OCI-LY3 (cell line): Measurements from ENCODE around the gene RAD54L2.

Experiments used
- H2AFZ ChIP-seq: fragments of 200-600, 300-600 bp; shearing (Covaris generic); 2 replicates; pipeline ENCODE4 v1.6.0; 2014; ENCODE audit warnings: antibody characterized with exemption, low read depth, low read length
- H3K27ac ChIP-seq: fragments of 200-600, 300-600 bp; sonication (generic); 2 replicates; pipeline ENCODE4 v1.5.1; 2014; ENCODE audit warnings: mild to moderate bottlenecking, low read length, moderate library complexity, mixed read lengths
- H3K27me3 ChIP-seq: fragments of 200-600, 300-600 bp; sonication (generic); 2 replicates; pipeline ENCODE4 v1.6.1; 2014; ENCODE audit warnings: low read depth, low read length, mixed read lengths
- H3K36me3 ChIP-seq: fragments of 200-600, 300-600 bp; sonication (generic); replicated peaks from 2 replicates; pipeline ENCODE3; 2014; ENCODE audit warnings: low read depth, low read length, mixed read lengths
- H3K4me1 ChIP-seq: fragments of 300-600, 200-600 bp; sonication (generic); 2 replicates; pipeline ENCODE4 v1.6.1; 2014; ENCODE audit warnings: low read length, mixed read lengths
- H3K4me2 ChIP-seq: fragments of 200-600, 300-600 bp; sonication (generic); 2 replicates; pipeline ENCODE4 v1.6.1; 2014; ENCODE audit warnings: low read length, mixed read lengths
- H3K4me3 ChIP-seq: fragments of 300-600, 200-600 bp; sonication (generic); 2 replicates; pipeline ENCODE4 v1.5.1; 2014; ENCODE audit warnings: antibody characterized with exemption, mild to moderate bottlenecking, low read length, moderate library complexity
- H3K79me2 ChIP-seq: fragments of 300-600, 200-600 bp; shearing (Covaris generic); 2 replicates; pipeline ENCODE4 v1.6.1; 2014; ENCODE audit warnings: mild to moderate bottlenecking, low read length, mixed read lengths
- H3K9ac ChIP-seq: fragments of 300-600, 200-600 bp; shearing (Covaris generic); 2 replicates; pipeline ENCODE4 v1.6.0; 2014; ENCODE audit warnings: mild to moderate bottlenecking, low read length, moderate library complexity
- H3K9me3 ChIP-seq: fragments of 200-600, 300-600 bp; shearing (Covaris generic); 2 replicates; pipeline ENCODE4 v1.6.1; 2014; ENCODE audit warnings: low read length, mixed read lengths; ENCODE audit not compliant: insufficient read depth
- H4K20me1 ChIP-seq: fragments of 200-600, 300-600 bp; sonication (generic); 2 replicates; pipeline ENCODE4 v1.6.1; 2016; ENCODE audit warnings: low read length, mixed read lengths; ENCODE audit not compliant: insufficient read depth
- EZH2phosphoT487 ChIP-seq: fragments of 200-600 bp; shearing (Covaris generic); IDR thresholded peaks from 2 replicates; pipeline ENCODE4 v1.6.1; 2018; ENCODE audit warnings: antibody characterized with exemption, mixed run types, low read depth
- TF ChIP-seq, protein P1 (sequence below): fragments of 200-600, 300-600 bp; sonication (generic); IDR thresholded peaks from 2 replicates; pipeline ENCODE4 v1.5.1; 2014; ENCODE audit warnings: antibody characterized with exemption, low read length, low read depth

The RAD54L2 gene

DNA sequence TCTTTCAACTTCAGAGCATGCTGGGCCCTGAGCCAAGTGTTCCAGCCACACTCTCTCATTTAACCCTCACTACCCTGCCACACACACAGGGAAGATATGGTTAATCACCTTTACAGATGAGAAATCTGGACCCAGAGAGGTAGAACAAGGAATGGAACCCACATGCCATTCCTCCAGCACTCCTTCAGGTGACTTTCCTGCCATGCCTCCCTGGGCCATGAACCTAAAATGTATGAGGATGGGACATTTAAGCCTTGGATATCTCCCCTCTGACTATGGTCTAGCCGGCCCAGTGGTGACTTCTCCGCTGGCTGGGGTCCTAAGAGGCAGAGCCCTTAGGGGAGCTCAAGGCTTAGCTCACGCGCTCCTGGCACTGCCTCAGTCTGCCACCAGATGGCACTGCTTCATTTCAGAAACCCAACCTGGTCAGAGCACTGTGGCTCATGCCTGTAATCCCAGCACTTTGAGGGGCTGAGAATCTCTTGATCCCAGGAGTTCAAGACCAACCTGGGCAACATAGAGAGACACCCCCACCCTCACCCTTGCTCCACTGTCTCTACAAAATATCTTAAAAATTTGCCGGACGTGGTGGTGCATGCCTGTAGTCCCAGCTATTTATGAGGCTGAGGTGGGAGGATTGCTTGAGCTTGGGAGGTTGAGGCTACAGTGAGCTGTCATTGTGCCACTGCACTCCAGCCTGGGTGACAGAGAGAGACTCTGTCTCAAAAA is 36.5 kb upstream of the RAD54L2 start:
- H3K9me3 ChIP-seq: no peaks in the 10 kb centered on the region
- H3K79me2 ChIP-seq: peaks cover 28% of the 10 kb centered on the region
- H3K4me3 ChIP-seq: no peak overlapping the region
- H3K27ac ChIP-seq: no peak overlapping the region
- no peaks in the 10 kb centered on the region for H3K27me3 ChIP-seq
- H4K20me1 ChIP-seq: peaks cover 11% of the 10 kb centered on the region
- TF ChIP-seq EZH2phosphoT487: no peak
- TF ChIP-seq, protein P1, sequence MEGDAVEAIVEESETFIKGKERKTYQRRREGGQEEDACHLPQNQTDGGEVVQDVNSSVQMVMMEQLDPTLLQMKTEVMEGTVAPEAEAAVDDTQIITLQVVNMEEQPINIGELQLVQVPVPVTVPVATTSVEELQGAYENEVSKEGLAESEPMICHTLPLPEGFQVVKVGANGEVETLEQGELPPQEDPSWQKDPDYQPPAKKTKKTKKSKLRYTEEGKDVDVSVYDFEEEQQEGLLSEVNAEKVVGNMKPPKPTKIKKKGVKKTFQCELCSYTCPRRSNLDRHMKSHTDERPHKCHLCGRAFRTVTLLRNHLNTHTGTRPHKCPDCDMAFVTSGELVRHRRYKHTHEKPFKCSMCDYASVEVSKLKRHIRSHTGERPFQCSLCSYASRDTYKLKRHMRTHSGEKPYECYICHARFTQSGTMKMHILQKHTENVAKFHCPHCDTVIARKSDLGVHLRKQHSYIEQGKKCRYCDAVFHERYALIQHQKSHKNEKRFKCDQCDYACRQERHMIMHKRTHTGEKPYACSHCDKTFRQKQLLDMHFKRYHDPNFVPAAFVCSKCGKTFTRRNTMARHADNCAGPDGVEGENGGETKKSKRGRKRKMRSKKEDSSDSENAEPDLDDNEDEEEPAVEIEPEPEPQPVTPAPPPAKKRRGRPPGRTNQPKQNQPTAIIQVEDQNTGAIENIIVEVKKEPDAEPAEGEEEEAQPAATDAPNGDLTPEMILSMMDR: peak; percentile 96
- H3K36me3 ChIP-seq: no peaks in the 10 kb centered on the region
- H2AFZ ChIP-seq: peak overlapping the region; percentile 87
- peaks cover 8% of the 10 kb centered on the region for H3K4me1 ChIP-seq
- peak overlapping the region; percentile 31 for H3K4me2 ChIP-seq
- H3K9ac ChIP-seq: no peak overlapping the region

DNA sequence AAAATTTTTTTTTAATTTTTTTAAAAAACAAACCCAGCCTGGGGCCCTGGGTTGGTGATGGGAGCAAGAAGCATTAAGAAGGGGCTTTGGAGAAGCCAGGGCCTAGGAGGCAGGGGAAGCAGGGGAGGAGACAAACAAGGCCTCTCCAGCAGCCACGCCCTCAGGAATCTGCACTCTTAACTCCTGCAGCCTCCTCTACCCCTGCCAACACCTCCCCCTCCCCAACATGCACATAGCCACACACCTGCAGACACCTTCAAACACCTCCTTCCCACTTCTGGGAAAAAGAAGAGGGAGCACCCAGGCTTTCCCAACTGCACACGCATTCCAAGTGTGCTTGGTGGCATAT is 36.0 kb upstream of the RAD54L2 start:
- no peaks in the 10 kb centered on the region for H3K36me3 ChIP-seq
- no peak overlapping the region for H2AFZ ChIP-seq
- peaks cover 8% of the 10 kb centered on the region for H3K4me1 ChIP-seq
- H3K4me2 ChIP-seq: no peak overlapping the region
- H3K9ac ChIP-seq: no peak overlapping the region
- peaks cover 10% of the 10 kb centered on the region for H4K20me1 ChIP-seq
- peaks cover 22% of the 10 kb centered on the region for H3K79me2 ChIP-seq
- no peak overlapping the region for H3K27ac ChIP-seq
- H3K9me3 ChIP-seq: no peaks in the 10 kb centered on the region
- H3K27me3 ChIP-seq: no peaks in the 10 kb centered on the region
- H3K4me3 ChIP-seq: no peak overlapping the region
- TF ChIP-seq, protein P1: no peak

DNA sequence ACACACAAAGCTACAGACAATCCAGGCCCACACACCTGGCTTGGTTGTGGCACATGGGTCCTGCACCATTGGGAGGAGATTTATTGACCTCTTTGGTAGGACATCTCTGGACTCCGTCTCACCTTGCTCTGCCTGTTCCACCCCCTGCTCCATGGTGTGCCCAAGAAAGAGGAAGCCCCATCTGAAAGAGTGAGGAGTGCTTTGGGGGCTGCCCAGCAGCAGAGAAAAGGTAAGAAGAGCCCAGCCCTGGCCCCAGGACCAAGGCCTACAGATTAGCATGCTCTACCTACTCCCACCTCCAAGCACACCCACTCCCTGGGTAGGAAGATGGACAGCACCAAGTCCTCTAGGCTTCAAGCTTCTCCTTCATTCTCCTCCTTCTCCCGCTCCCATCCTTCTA is 35.5 kb upstream of the RAD54L2 start:
- Histone ChIP-seq H3K9ac (no peak overlapping the region), H3K4me2 (no peak overlapping the region)
- TF ChIP-seq EZH2phosphoT487: no peak

DNA sequence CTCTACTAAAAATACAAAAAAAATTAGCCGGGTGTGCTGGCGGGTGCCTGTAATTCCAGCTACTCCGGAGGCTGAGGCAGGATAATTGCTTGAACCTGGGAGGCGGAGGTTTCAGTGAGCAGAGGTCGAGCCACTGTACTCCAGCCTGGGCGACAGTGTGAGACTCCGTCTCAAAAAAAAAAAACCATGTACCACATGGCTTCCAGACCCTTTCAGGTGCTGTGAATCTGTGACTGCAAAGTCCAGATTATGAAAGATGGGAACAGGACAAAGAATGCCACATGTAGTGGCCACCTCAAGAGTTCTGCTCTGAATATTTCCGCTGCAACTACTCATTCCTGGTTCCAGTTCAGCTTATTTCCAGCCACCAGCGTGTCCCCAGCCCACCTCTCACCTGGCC is 30.3 kb upstream of the RAD54L2 start:
- no peak overlapping the region for H2AFZ ChIP-seq
- no peaks in the 10 kb centered on the region for H4K20me1 ChIP-seq
- TF ChIP-seq, protein P1: no peak
- TF ChIP-seq EZH2phosphoT487: no peak
- H3K27me3 ChIP-seq: no peaks in the 10 kb centered on the region
- no peak overlapping the region for H3K4me2 ChIP-seq
- no peaks in the 10 kb centered on the region for H3K36me3 ChIP-seq
- no peaks in the 10 kb centered on the region for H3K79me2 ChIP-seq
- H3K4me1 ChIP-seq: no peaks in the 10 kb centered on the region
- H3K27ac ChIP-seq: no peak overlapping the region
- no peak overlapping the region for H3K9ac ChIP-seq
- no peak overlapping the region for H3K4me3 ChIP-seq
- H3K9me3 ChIP-seq: no peaks in the 10 kb centered on the region

More for the DNA sequence above, 35.5 kb upstream of the RAD54L2 start:
- Histone ChIP-seq H3K27ac (no peak overlapping the region), H3K4me1 (peaks cover 8% of the 10 kb centered on the region), H3K79me2 (peaks cover 18% of the 10 kb centered on the region), H4K20me1 (peaks cover 9% of the 10 kb centered on the region), H3K9me3 (no peaks in the 10 kb centered on the region), H3K36me3 (no peaks in the 10 kb centered on the region), H3K27me3 (no peaks in the 10 kb centered on the region), H2AFZ (no peak overlapping the region), H3K4me3 (no peak overlapping the region)
